ENCODE data around the gene EME1. TPM values are rescaled to one million over a fixed set of nuclear protein-coding genes. Genes with fewer than 3 reads are reported as not detected.

Gene EME1
- polyA plus RNA-seq, 2 of the 4 experiments (the other 2 are of a cell fraction), result 24.3 to 29.9 TPM

GRCh38 chr17:50370052-50370451 lies 3.0 kb upstream of the EME1 start:
- WGBS (ENCODE audit: missing lambda C conversion rate), result 94% methylated on average over 5 of the region's 5 CpGs
- no peak for TF ChIP-seq HOXB13 (CRISPR knock-in tag; IDR thresholded peaks at IDR 0.05; ENCODE audit: low read depth)
- TF ChIP-seq GATA3 (IDR thresholded peaks at IDR 0.05; ENCODE audit: borderline replicate concordance), result no peak
- no peak for TF ChIP-seq CBX2 (IDR thresholded peaks at IDR 0.05; ENCODE audit: borderline replicate concordance, low read depth)
- TF ChIP-seq ZC3H11A (IDR thresholded peaks at IDR 0.05), result no peak
- TF ChIP-seq RCOR1 (IDR thresholded peaks at IDR 0.05; ENCODE audit: low read depth, low read length), result no peak
- TF ChIP-seq RFX5 (IDR thresholded peaks at IDR 0.05), result no peak
- TF ChIP-seq SMC3 (IDR thresholded peaks at IDR 0.05), result no peak
- no peak for TF ChIP-seq HDAC2 (IDR thresholded peaks at IDR 0.05)
- no peak for TF ChIP-seq POLR2A (IDR thresholded peaks at IDR 0.05; ENCODE audit: low read length)
- Histone ChIP-seq H3K9me3 (no peaks in the 10 kb centered on the region), H3K4me1 (peaks cover 14% of the 10 kb centered on the region; the same call in 2 of the 3 replicates), H3K4me3 (no peak overlapping the region), H3K4me2 (no peak overlapping the region), H3K27ac (no peak overlapping the region)
- CTCF ChIA-PET, result interaction anchor here (0.6 to 33.9 kb wide), 4 partner anchors 9 to 135 kb away, joined by 3 to 445 read pairs (median 57); partner anchors contain the start of gene LRRC59
- POLR2A ChIA-PET, result no interaction called here
- ATAC-seq (no peak), FAIRE-seq (no peak), DNase-seq (ENCODE audit: low read depth in 1 of 2, low spot score in 1 of 2) (no peak)

- Histone ChIP-seq H3K4me1 (peaks cover 14% of the 10 kb centered on the region; the same call in 2 of the 3 replicates), H3K4me2 (peak overlapping the region; percentile 81), H3K4me3 (no peak overlapping the region), H3K27ac (peak overlapping the region; percentile 14 to 95; a peak in 3 of 6 replicates), H3K9me3 (no peaks in the 10 kb centered on the region)
- DNase-seq (ENCODE audit: low read depth in 1 of 2, low spot score in 1 of 2) (no peak), ATAC-seq (no peak), FAIRE-seq (no peak)
- TF ChIP-seq HOXB5 (CRISPR knock-in tag; IDR thresholded peaks at IDR 0.05), result no peak
- TF ChIP-seq KDM5A (IDR thresholded peaks at IDR 0.05), result no peak
- TF ChIP-seq JUN (IDR thresholded peaks at IDR 0.05), result 0 out of 5 replicates have a peak, but pooled peaks of 1 of the 2 experiments have one; percentile 7
- POLR2A ChIA-PET, result interaction anchor here (1.1 kb wide), 1 partner anchor 9 kb away, joined by 3 read pairs; no protein-coding TSS in a partner anchor
- 99% methylated on average over 2 of the region's 2 CpGs for WGBS (ENCODE audit: missing lambda C conversion rate)
- CTCF ChIA-PET, result interaction anchor here (0.9 to 33.9 kb wide), 5 partner anchors 10 to 107 kb away, joined by 3 to 445 read pairs (median 5); partner anchors contain the start of genes LRRC59 and RSAD1
These were observed 1.5 kb upstream of the EME1 start for GRCh38 chr17:50371526-50371925.

GRCh38 chr17:50372222-50372757 lies 739 bp upstream of the EME1 start:
- DNase-seq (ENCODE audit: low read depth in 1 of 2, low spot score in 1 of 2) (no peak), ATAC-seq (no peak), FAIRE-seq (no peak)
- Histone ChIP-seq H3K4me1 (peaks cover 14% of the 10 kb centered on the region; the same call in 2 of the 3 replicates), H3K4me2 (peak overlapping the region; percentile 81), H3K9me3 (no peaks in the 10 kb centered on the region), H3K27ac (peak overlapping the region; percentile 94 to 95), H3K4me3 (peak overlapping the region; percentile 70)
- WGBS (ENCODE audit: missing lambda C conversion rate), result 8% methylated on average over 14 of the region's 14 CpGs
- CTCF ChIA-PET, result interaction anchor here (0.9 to 33.9 kb wide), 5 partner anchors 10 to 107 kb away, joined by 3 to 445 read pairs (median 5); partner anchors contain the start of genes LRRC59 and RSAD1
- POLR2A ChIA-PET, result interaction anchor here (0.5 to 2.0 kb wide), 2 partner anchors 12 to 25 kb away, joined by 3 to 7 read pairs; partner anchors contain the start of gene LRRC59
- no peak for TF ChIP-seq PBX3 (IDR thresholded peaks at IDR 0.05)
- TF ChIP-seq ZSCAN20 (CRISPR knock-in tag; IDR thresholded peaks at IDR 0.05), result no peak
- TF ChIP-seq TFCP2L1 (CRISPR knock-in tag; IDR thresholded peaks at IDR 0.05), result no peak
- no peak for TF ChIP-seq BHLHE40 (IDR thresholded peaks at IDR 0.05; ENCODE audit: low read depth, low read length)
- no peak for TF ChIP-seq KDM1A (IDR thresholded peaks at IDR 0.05; ENCODE audit: low read depth)
- TF ChIP-seq SREBF2 (IDR thresholded peaks at IDR 0.05), result no peak
- TF ChIP-seq JUN (IDR thresholded peaks at IDR 0.05), result no peak
- no peak for TF ChIP-seq POLR2A (IDR thresholded peaks at IDR 0.05; ENCODE audit: low read length)
- no peak for TF ChIP-seq EP300 (IDR thresholded peaks at IDR 0.05)
- no peak for TF ChIP-seq RAD21 (conservative IDR thresholded peaks at IDR 0.05 in 1 of 2, IDR thresholded peaks at IDR 0.05 in 1 of 2)
- TF ChIP-seq HOXB13 (CRISPR knock-in tag; IDR thresholded peaks at IDR 0.05; ENCODE audit: low read depth), result no peak
- no peak for TF ChIP-seq ESRRA (IDR thresholded peaks at IDR 0.05; ENCODE audit: borderline replicate concordance, low read length)
- no peak for TF ChIP-seq HOXB5 (CRISPR knock-in tag; IDR thresholded peaks at IDR 0.05)

All from A549 (cell line).